GM12873 (cell line): ENCODE measurements around the gene DKK2.

Source experiments
- CTCF ChIP-seq: IDR thresholded peaks from 2 replicates; pipeline ENCODE4 v1.5.1; 2012; ENCODE audit warnings: low read depth, mild to moderate bottlenecking, moderate library complexity, low read length, control low read depth; ENCODE audit not compliant: insufficient read depth; ENCODE audit errors: missing control alignments

Gene DKK2

GRCh38 chr4:107034996-107035818 lies 906 bp downstream of the DKK2 start:
- TF ChIP-seq CTCF = no peak

GRCh38 chr4:107034091-107034995 lies 1.8 kb downstream of the DKK2 start:
- no peak for TF ChIP-seq CTCF

- no peak for TF ChIP-seq CTCF
Observed at GRCh38 chr4:107027379-107027778, 8.7 kb downstream of the DKK2 start.

GRCh38 chr4:107018344-107018735 lies 17.8 kb downstream of the DKK2 start:
- no peak for TF ChIP-seq CTCF

GRCh38 chr4:107017443-107018343 lies 18.4 kb downstream of the DKK2 start:
- no peak for TF ChIP-seq CTCF

GRCh38 chr4:107011312-107011711 lies 24.8 kb downstream of the DKK2 start:
- TF ChIP-seq CTCF = no peak
